Panc1 (cell line): ENCODE measurements around the gene LONP2.

Experiments
- POLR2AphosphoS5 ChIP-seq: IDR thresholded peaks from 2 replicates; pipeline ENCODE4 v1.6.1; 2012; ENCODE audit warnings: mild to moderate bottlenecking, low read depth, low read length, moderate library complexity
- SIN3A ChIP-seq: IDR thresholded peaks from 2 replicates; pipeline ENCODE4 v1.6.1; 2012; ENCODE audit warnings: low read depth, mild to moderate bottlenecking, low read length, moderate library complexity, borderline replicate concordance; ENCODE audit not compliant: insufficient read depth
- TF ChIP-seq, protein P1 (sequence below): fragments of 450-650 bp; IDR thresholded peaks from 2 replicates; pipeline ENCODE4 v1.5.1; 2017; ENCODE audit warnings: mild to moderate bottlenecking

DNA sequence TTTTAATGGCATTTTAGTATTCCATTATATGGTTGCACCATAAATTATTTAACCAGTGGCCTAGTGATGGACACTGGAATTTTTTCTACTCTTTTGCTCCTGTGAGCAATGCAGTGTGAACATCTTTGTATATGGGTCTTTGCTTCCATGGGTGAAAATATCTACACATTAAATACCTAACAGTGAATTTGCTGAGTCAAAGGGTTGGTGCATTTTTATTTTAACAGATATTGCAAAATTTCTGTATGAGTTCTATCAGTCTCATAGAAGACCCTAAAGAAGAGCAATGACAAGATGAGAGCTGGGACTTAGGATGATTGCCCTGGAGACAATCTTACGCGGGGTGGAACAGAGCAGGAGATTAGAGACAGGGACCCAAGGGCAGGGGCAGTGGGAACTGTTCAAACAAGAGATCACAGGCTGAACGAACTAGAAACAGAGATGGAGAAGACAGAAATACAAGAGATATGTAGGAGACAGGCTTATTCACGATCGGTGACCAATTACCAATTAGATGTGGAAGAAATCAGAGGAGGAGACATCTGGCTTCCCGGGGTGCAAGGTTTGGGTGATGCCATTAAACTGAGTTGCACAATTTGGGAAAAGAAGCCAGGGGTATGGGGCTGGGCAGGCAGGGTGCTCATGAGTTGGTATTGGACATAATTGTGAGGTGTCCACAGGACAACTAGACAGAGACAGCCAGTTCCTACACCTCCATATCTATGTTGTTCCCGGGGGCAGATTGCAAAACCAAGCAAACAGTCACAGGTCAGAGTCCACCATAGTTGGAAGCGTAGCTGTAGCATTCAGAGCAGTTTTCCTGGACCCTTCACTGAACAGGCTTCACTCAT is 39.9 kb upstream of the LONP2 start:
- TF ChIP-seq, protein P1, sequence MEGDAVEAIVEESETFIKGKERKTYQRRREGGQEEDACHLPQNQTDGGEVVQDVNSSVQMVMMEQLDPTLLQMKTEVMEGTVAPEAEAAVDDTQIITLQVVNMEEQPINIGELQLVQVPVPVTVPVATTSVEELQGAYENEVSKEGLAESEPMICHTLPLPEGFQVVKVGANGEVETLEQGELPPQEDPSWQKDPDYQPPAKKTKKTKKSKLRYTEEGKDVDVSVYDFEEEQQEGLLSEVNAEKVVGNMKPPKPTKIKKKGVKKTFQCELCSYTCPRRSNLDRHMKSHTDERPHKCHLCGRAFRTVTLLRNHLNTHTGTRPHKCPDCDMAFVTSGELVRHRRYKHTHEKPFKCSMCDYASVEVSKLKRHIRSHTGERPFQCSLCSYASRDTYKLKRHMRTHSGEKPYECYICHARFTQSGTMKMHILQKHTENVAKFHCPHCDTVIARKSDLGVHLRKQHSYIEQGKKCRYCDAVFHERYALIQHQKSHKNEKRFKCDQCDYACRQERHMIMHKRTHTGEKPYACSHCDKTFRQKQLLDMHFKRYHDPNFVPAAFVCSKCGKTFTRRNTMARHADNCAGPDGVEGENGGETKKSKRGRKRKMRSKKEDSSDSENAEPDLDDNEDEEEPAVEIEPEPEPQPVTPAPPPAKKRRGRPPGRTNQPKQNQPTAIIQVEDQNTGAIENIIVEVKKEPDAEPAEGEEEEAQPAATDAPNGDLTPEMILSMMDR = no peak
- TF ChIP-seq POLR2AphosphoS5 = no peak
- no peak for TF ChIP-seq SIN3A
